ENCODE data around the gene CXCL8. TPM values are rescaled to one million over a fixed set of nuclear protein-coding genes. Genes with fewer than 3 reads are reported as not detected.
"Not testable (repeated sequence)": the region's sequence is repeated elsewhere in the genome, so short reads cannot be mapped to it uniquely, and the experiment has no call there.

CXCL8 gene
- total RNA-seq, 1 donor from 2014 or later: 31.5 TPM

GRCh38 chr4:73743281-73743680, 2.9 kb downstream of the CXCL8 start:
- DNase-seq (ENCODE audit: low spot score): no peak

GRCh38 chr4:73743795-73744194, 3.4 kb downstream of the CXCL8 start:
- DNase-seq (ENCODE audit: low spot score): no peak

GRCh38 chr4:73744203-73744602, 3.8 kb downstream of the CXCL8 start:
- no peak for DNase-seq (ENCODE audit: low spot score)

- DNase-seq (ENCODE audit: low spot score): no peak
Observed at GRCh38 chr4:73750730-73751129, 10.4 kb downstream of the CXCL8 start.

- no peak for DNase-seq (ENCODE audit: low spot score)
Observed at GRCh38 chr4:73751166-73751565, 10.8 kb downstream of the CXCL8 start.

GRCh38 chr4:73751830-73752229, 11.5 kb downstream of the CXCL8 start:
- DNase-seq (ENCODE audit: low spot score): no peak

GRCh38 chr4:73752424-73752823, 12.1 kb downstream of the CXCL8 start:
- DNase-seq (ENCODE audit: low spot score): no peak

- DNase-seq (ENCODE audit: low spot score): no peak
Observed at GRCh38 chr4:73753215-73753614, 12.8 kb downstream of the CXCL8 start.

- no peak for DNase-seq (ENCODE audit: low spot score)
Observed at GRCh38 chr4:73754934-73755333, 14.6 kb downstream of the CXCL8 start.

- no peak for DNase-seq (ENCODE audit: low spot score)
Observed at GRCh38 chr4:73759357-73759756, 19.0 kb downstream of the CXCL8 start.

GRCh38 chr4:73761856-73762255, 21.5 kb downstream of the CXCL8 start:
- no peak for DNase-seq (ENCODE audit: low spot score)

GRCh38 chr4:73762409-73762808, 22.0 kb downstream of the CXCL8 start:
- no peak for DNase-seq (ENCODE audit: low spot score)

GRCh38 chr4:73763877-73764276, 23.5 kb downstream of the CXCL8 start:
- DNase-seq (ENCODE audit: low spot score): no peak

GRCh38 chr4:73764513-73764912, 24.1 kb downstream of the CXCL8 start:
- no peak for DNase-seq (ENCODE audit: low spot score)

- no peak for DNase-seq (ENCODE audit: low spot score)
Observed at GRCh38 chr4:73765296-73765695, 24.9 kb downstream of the CXCL8 start.

GRCh38 chr4:73770917-73771316, 30.5 kb downstream of the CXCL8 start:
- DNase-seq (ENCODE audit: low spot score): no peak

GRCh38 chr4:73772363-73772762, 32.0 kb downstream of the CXCL8 start:
- DNase-seq (ENCODE audit: low spot score): no peak

- not testable (repeated sequence) for DNase-seq (ENCODE audit: low spot score)
Observed at GRCh38 chr4:73774406-73774805, 34.0 kb downstream of the CXCL8 start.

- no peak for DNase-seq (ENCODE audit: low spot score)
Observed at GRCh38 chr4:73776321-73776729, 36.0 kb downstream of the CXCL8 start.

- no peak for DNase-seq (ENCODE audit: low spot score)
Observed at GRCh38 chr4:73777612-73778011, 37.2 kb downstream of the CXCL8 start.

- no peak for DNase-seq (ENCODE audit: low spot score)
Observed at GRCh38 chr4:73780243-73780642, 39.9 kb downstream of the CXCL8 start.

- DNase-seq (ENCODE audit: low spot score): no peak
Observed at GRCh38 chr4:73780834-73781233, 40.5 kb downstream of the CXCL8 start.

- no peak for DNase-seq (ENCODE audit: low spot score)
Observed at GRCh38 chr4:73788411-73788810, 48.0 kb downstream of the CXCL8 start.
